ENCODE results near the gene UVRAG.
"Not testable (repeated sequence)": the region's sequence is repeated elsewhere in the genome, so short reads cannot be mapped to it uniquely, and the experiment has no call there.

The UVRAG gene

DNA sequence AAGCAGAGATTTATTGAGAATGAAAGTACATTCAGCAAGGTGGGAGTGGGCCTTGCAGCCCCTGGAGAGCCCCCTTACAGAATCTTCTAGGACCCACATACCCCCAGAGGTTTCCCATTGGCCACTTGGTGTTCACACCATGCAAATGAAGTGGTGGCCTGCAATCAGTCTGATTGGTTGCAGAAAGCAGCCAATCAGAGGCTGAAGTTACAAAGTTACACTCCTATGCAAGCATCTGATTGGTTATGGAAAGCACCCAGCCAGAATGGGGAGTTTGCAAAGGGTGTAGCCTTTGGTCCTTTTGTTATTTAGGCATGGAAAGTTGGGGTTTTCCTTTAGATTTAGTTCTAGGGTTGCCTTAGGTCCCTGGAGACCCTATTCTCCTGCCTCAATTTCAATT lies 34.9 kb downstream of the UVRAG start:
- no peak for DNase-seq

DNA sequence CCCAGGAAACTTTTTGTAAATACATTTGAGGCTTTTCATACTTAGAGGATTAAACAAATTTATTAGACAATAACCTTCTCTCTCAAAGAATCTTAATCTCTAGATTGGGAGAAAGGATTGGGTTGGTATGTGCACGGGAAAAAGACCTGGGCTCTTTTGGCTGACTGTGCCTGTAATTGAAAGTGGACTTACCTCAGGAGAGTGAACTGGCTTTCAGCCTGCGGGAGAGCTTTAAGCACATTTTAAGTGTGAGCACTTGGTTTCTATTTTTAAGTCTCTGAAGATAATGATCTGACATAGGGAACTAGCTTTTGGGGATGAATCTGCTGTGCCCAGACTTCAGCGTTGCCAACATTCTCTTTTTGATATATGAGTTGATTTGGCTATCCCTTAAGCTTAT lies 35.8 kb downstream of the UVRAG start:
- DNase-seq: no peak

DNA sequence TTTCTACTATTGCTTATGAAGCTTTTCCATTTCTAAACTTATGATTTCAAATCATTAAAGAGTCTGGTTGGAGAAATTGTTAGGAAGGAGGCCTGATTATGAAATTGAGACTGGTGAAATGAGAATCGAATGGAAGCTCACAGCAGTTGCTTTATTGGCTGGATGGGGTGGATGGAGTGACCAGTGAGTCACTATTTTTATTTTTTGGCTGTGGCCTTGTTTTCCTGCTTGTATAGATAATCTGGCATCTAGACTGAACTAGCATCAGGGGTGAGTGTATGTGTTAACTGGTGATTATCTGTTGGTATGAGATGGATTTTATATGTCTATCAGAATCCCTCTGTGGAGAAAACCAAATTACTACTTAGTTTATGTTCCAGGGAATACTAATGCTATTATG lies 36.2 kb downstream of the UVRAG start:
- DNase-seq: no peak

DNA sequence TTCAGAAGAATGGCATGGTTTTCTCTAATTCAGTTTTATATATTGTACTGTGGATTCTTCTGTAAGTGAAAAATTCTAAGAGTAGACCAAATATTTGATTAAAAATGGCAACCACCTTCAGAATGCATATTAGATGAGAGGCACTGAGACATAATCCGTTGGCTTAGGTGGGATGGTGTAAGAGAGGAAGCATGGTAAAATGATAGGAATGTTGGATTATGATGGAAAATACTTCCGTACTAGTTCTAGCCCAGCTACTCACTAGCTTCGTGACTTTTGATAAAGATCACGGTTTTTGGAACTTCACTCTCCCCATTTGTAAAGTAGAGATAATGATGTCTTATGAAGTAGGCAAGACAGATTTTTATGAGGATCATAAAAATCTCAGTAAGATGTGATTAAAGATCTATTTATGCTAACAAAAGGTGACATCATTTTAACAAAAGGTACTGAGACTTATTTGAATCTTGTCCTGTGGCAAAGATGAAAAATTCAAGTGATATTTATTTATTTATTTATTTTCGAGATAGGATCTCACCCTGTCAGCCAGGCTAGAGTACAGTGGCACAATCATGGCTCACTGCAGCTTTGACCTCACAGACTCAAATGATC lies 37.5 kb downstream of the UVRAG start:
- no peak for DNase-seq

DNA sequence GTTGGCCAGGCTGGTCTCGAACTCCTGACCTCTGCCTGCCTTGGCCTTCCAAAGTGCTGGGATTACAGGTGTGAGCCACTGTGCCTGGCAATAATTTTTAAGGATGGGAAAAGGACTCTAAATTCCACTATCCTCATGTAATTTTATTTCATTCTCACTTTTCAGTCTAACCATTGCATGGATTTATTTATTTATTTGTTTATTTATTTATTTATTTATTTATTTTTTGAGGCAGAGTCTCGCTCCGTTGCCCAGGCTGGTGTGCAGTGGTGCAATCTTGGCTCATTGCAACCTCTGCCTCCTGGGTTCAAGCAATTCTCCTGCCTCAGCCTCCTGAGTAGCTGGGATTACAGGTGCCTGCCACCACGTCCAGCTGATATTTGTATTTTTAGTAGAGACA lies 38.6 kb downstream of the UVRAG start:
- DNase-seq: not testable (repeated sequence)

DNA sequence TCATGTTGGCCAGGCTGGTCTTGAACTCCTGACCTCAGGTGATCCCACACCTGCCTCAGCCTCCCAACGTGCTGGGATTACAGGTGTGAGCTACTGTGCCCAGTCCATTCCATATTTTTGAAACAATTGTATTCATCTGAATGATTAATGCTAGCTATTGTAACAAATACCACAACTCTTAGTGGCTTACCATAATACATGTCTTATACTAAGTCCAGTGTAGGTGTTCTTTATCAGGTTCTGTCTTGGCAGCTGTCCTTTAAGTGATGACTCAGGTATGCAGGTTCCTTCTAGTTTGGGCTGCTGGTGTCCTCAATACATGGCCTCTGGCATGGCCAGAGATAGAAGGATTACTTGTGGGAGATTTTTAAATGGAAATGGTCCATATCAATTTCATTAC lies 39.0 kb downstream of the UVRAG start:
- no peak for DNase-seq

DNA sequence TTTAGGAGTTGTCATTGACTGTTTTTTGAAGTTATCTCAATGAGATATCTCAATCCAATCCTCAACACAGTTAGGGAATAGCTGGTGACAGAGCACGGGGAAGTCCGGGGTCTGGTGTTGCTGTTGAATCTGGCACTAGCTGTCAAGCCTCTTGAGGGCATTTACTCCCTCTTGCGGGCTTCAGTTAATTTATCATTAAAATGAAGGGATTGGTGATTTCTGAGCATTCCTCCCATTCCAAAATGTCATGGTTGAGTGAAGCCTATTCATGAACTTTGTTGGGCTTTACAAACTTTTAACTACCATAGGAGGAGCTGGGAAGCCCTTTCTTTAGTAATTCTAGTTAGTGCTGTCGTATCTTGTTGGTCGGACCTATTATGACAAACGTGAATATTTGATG lies 40.2 kb downstream of the UVRAG start:
- DNase-seq: no peak

DNA sequence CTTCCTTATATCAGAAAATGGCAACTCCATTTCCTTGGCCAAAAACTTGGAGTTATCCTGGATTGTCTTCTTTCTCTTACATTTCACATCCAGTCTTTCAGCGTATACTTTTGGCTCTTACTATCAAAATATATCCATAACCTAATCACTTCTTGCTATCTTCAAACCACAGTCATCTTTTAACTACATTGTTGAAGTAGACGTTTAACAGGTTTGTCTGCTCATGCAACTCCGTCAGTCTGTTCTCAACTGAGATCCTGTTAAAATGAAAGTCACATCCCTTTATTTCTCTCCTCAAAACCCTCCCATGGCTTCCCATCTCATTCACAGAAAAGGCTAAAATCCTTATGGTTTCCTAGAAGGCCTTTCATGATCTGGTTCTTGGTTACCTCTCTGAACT lies 41.9 kb downstream of the UVRAG start:
- no peak for DNase-seq

DNA sequence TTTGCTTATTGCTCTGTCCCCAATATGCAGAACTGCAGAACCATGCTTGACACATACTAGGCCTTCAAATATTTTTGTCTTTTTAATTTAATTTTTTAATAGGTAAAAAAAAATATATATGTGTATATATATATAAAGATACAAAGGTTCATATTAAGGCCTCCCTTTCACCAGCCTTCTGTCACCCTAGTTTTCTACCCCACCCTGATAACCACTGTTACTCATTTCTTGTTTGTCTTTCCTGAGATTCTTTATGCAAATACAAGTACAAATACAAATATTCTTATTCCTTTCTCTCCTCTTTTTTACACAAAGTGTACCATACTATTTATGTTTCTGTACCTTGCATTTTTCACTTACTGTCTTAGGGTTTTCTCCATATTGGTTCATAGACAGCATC lies 43.0 kb downstream of the UVRAG start:
- DNase-seq: no peak

DNA sequence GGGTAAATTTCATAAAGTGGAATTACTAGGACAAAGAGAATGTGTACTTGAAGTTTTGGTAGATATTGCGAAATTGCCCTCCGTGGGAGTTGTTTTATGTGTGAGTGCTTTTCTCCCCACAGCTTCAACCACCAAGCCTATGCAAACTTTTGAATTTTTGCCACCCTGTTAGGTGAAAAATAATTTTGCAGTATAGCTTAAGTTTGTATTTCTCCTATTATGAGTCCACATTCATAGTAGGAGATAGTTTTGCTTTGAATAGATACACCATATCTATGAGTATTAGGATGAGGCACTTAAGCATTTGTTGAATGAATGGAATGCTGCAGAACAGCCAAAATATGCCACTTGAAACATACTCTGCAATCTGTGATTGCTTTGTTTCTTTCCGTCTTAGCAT lies 43.6 kb downstream of the UVRAG start:
- no peak for DNase-seq

DNA sequence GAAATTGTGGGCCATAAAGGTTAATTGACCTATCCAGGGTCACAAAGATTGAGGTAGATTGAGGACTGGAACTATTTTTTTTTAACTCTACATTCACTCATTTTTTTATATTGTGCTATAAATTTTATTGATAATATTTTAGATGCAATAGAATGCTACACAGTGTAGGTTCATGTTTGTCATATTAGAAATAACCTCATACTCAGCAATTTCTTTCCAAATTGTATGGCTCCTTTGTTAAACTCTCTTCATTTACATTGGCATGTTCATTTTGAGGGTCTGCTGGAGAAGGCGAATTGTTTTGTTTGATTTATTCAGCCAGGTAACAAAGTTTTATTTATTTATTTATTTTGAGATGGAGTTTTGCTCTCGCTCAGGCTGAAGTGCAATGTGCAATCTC lies 44.6 kb downstream of the UVRAG start:
- DNase-seq: no peak

DNA sequence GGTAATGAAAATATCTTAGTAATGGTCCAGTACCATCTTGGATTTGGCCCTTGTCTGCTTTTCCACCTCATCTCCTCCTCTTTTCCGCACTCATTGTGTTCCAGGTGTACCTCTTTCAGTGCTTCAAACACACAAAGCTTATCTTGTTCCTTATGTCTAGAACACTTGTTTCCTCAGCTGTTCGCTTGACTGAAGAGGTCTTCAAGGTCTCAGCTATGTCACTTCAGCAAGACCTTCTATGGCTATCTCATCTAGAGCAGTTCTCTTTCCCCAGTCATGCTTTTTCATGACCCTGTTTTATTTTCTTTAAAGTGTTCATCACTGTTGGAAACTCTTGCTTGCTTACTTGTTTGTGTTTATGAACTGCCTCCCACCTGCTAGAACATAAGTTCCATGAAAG lies 47.4 kb downstream of the UVRAG start:
- DNase-seq: no peak

DNA sequence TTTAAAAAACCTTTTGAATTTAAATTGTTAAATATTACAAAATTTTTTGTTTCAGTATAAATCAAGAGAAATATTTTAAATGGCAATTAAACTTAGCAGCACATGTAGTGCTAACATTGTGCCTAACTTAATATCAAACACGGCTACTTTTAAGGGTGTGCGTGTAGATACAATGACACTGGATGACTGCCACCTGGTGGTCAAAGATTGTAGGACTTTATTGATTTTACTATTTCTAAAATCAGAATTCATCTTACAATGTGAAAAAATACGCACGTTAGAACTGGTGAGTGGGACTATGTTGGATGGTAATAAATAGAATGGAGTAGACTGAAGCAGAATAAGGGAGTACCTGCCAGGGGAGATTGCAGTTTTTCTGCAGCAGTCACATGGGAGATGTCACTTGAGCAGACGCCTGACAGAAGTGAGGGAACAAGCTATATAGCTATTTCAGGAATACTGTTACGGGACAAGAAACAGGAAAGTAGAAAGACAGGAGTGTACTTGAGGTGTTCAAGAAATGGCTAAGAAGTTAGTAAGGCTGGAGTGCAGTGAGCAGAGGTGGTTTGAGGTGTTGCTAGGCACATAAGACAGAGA lies 52.9 kb downstream of the UVRAG start:
- peak; percentile 26 to 73 for DNase-seq

DNA sequence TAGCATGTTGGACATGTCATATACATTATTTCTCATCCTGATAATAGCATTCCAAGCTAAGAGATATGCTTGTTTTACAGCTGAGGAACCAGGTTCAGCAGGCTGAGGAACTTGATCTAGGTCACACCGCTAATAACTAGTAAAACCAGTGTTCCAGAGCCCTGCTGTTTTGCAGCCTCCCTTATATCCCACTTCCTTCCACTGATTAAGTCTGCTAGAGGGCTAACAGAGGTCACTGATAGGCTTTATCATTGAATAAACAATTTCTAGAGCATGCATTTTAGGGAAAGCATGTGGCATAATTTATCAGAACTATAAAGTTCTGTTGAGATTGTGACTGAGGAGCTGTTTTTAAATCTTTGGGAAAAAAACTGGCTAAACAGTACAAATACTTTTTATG lies 54.0 kb downstream of the UVRAG start:
- no peak for DNase-seq

DNA sequence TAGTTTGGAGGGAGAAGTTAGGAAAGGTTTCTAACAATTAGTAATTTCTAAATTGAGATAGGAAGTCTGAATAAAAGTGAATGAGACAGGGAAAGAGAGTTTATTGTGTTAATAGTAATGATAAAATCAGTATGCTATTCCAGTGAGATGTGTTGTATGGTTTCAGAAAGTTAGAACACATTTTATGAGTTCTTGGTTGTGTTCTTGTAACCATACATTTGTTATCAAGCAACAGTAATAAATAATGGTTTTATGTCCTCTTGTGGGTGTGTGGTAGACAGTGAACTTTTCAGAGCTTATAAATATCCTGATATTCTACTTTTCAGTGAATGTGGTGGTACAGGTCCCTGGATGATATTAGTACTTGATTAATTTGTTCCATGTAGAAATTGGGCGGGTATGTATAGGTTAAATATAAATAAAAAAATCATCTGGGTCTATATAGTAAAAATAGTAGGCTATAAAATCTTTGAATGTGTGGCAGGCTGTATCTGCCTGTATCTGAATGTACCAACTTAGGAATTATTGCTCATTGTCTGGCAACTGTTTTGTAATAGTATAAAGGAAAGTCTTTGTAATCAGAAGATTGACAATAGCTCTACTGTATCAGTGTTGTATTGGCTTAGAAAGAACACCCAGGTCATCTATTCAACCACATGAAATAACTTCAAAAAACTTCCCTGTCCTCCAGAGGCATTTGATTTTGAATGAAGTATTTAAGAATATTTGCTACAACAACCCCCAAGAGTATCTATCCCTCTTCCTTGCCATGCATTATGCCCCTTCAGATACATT lies 54.8 kb downstream of the UVRAG start:
- DNase-seq: no peak

DNA sequence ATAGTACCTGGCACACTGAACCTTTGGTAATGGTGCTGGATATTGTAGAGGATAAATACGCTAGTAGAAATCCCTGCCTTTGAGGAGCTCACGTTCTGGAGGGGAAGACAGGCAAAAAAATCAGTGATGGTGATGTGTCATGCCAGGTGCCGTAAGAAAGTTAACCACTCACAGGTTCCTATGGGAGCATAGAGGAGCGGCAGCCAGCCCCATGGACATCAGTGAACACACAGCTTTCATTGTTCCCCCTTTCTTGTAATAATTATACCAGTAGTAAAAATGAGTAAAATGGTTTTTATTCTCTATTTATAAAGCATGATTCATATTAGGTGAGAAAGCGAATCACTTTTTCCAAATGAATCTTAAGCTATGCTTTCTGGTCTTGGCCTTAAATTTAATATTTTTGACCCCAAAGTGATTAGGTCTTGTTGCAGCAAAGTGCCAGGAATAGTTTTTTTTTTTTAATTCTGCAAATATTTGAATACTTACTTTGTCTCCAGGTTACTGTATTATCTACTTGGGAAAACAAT lies 57.9 kb downstream of the UVRAG start:
- no peak for DNase-seq

DNA sequence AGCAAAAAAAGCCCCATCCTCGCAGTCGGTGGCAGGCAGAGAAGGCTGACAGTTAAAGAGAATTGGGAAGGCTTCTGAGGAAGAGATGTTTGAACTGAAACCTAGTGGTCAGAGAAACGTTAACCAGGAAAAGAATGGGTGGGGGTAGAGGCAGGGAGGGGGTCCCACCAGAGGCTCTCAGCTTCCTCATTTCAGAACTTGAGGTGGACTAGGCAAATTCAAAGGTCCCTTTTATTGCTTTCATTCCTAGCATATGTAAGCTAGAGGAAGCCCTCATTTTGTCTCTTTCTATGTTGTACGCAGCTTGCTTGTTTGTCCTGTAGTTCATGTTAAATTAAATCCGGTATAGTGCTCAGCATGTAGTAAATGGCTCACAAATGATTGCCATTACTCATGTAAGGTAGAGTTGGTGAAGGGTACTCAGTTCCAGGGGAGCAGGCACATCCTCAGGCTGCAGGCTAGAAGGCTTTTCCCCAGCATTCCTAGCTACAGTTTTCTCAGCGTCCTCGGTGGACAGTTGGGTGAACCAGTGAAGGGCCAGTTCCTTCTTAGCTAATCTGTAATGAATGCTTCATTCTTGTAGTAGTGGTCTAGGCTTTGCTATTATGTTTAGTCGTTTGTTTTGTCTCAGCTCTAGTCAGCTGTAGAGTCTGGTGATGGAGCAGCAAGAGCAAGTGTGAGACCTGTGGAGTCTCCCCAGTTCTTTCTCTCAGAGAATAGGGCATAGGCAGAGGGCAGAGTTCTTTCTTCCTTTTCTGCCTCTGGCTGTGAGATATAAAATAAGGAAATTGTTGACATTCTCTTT lies 58.6 kb downstream of the UVRAG start:
- no peak for DNase-seq

DNA sequence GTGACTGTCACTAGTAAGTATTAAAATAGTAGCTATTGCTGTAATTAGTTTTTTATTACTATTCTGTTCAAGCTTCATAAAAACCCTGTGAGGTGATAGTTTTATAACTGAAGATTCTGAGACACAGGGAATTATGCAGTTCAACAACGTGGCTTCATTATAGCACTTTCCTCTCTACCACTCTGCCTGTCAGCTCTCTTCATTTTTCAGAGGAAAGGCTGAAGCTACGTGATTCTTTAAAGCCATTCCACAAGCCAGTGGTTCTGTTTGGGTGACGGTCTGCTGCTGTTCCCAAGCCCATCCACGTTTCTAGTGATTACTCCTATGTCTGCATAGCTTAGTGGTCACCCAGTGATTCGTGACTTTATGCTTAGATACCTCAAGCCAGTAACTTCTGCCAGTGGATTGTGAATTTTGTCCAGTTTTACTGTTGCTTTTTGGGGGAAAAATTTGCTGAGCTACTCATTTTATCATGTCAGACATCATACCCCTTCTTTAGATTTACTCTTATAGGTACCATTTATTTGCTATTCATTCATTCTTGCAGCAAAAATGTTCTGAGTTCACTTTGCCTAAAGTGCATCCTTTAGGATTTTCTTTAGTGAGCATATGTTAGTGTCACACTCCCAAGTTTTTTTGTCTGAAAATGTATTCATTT lies 59.8 kb downstream of the UVRAG start:
- no peak for DNase-seq

DNA sequence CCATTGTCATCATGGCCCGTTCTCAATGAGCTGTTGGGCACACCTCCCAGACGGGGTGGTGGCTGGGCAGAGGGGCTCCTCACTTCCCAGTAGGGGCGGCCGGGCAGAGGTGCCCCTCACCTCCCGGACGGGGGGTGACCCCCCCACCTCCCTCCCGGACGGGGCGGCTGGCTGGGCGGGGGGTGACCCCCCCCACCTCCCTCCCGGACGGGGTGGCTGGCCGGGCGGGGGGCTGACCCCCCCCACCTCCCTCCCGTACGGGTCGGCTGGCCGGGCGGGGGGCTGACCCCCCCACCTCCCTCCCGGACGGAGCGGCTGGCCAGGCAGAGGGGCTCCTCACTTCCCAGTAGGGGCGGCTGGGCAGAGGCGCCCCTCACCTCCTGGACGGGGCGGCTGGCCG lies 62.3 kb downstream of the UVRAG start:
- DNase-seq: not testable (repeated sequence)

DNA sequence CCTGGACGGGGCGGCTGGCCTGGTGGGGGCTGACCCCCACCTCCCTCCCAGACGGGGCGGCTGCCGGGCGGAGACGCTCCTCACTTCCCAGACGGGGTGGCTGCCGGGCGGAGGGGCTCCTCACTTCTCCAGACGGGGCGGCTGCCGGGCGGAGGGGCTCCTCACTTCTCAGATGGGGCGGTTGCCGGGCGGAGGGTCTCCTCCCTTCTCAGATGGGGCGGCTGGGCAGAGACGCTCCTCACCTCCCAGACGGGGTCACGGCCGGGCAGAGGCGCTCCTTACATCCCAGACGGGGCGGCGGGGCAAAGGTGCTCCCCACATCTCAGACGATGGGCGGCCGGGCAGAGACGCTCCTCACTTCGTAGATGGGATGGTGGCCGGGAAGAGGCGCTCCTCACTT lies 62.9 kb downstream of the UVRAG start:
- DNase-seq: not testable (repeated sequence)

DNA sequence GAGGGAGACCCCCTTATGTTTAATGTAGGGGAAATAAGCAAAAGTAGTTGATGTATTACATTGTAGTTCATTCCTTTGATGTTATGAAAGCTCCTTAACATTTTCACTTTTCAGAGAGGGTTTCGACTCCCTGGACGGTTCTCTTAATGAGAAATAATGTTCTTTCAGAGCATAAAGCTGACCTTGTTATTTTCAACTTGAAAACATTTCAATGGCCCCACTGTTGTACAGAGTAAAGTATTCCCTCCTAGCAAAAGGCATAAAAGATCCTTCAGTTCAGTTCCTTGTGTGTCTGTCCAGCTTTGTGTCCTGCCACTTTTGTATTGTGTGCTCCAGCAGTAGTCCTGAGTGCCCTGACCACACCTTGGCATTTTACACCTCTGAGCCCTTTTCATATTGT lies 63.9 kb downstream of the UVRAG start:
- no peak for DNase-seq

DNA sequence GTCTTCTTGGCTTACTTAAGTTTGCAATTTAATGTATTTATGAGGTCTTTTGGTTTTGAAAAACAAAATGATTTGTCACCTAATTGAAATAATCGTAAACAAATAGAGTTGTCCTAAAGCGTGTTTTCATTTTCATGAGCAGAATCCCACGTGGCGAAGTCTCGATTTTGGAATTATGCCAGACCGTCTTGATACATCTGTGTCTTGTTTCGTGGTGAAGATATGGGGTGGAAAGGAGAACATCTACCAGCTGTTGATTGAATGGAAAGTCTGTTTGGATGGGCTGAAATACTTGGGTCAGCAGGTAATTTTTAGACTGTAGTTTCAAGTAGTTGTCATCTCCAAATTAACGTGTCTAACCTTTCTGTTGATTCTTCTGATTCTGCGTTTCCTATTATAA lies 64.7 kb downstream of the UVRAG start:
- no peak for DNase-seq

DNA sequence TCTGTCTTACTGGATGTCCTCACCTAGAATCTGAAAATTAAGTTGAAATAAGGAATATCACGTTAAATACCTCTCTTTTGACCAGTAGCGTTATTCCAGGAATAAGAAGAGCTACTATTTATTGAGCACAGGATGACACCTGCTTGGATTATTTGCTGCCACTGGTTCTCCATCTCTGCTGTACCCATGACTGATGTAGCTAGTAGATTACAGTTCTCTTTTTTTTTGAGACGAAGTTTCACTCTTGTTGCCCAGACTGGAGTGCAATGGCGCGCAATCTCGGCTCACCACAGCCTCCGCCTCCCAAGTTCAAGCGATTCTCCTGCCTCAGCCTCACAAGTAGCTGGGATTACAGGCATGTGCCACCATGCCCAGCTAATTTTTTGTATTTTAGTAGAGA lies 65.3 kb downstream of the UVRAG start:
- not testable (repeated sequence) for DNase-seq

Measured in NCI-H526 (cell line).